Psoas muscle (tissue), 8 donors: ENCODE data around the gene COL20A1. TPM values are rescaled to one million over a fixed set of nuclear protein-coding genes. Genes with fewer than 3 reads are reported as not detected.

Experiments used
- ATAC-seq, 4 donors: fragments of 200-7000 bp; cut with Tn5 transposase; one replicate each; pipeline ENCODE4 v1.9.1; 2020; ENCODE audit warnings: moderate library complexity in 3 of 4, mild to moderate bottlenecking in 2 of 4
- DNase-seq, 2 donors: peaks; one replicate each; pipeline ENCODE4 v3.0.0-alpha.2; 2020
- H3K27ac ChIP-seq: fragments of 200-600 bp; one replicate; pipeline ENCODE4 v1.8.0; 2022
- H3K27me3 ChIP-seq, 3 donors: fragments of 200-600 bp in 1 of 3; one replicate each; pipeline versions ENCODE4 v1.6.1 to v1.8.0; 2013 to 2022; ENCODE audit warnings: low read length in 2 of 3, mild to moderate bottlenecking in 2 of 3, moderate library complexity in 1 of 3; ENCODE audit not compliant: insufficient read depth in 3 of 3
- H3K36me3 ChIP-seq, 2 donors: fragments of 200-600 bp in 1 of 2; one replicate each; pipeline versions ENCODE4 v1.6.1 to v1.8.0; 2013 to 2022; ENCODE audit warnings: low read depth in 1 of 2, mild to moderate bottlenecking in 1 of 2, moderate library complexity in 1 of 2; ENCODE audit not compliant: insufficient read depth in 1 of 2
- H3K4me1 ChIP-seq: fragments of 200-600 bp; one replicate; pipeline ENCODE4 v1.8.0; 2022
- H3K4me3 ChIP-seq: fragments of 200-600 bp; one replicate; pipeline ENCODE4 v1.8.0; 2022; ENCODE audit warnings: mild to moderate bottlenecking
- H3K9me3 ChIP-seq: fragments of 200-600 bp; one replicate; pipeline ENCODE4 v1.8.0; 2022
- WGBS, 3 donors: extraction: QIAGEN DNeasy Blood & Tissue Kit; methylation state at CpG; one replicate each; pipeline versions ENCODE4 v1.1.6 to v1.1.7; 2013; 5-methylcytosine and 5-hydroxymethylcytosine counted together
- intact Hi-C, 2 donors: fragments of 100-400 bp; cut with DNase I; formaldehyde crosslinking; loops; one replicate each; pipeline versions ENCODE4 v1.11.0 to v1.14.2; 2022
- polyA plus RNA-seq, 3 donors: library from polyadenylated mRNA; stranded (reverse); fragments of 200-250 nt; gene quantifications; one replicate each; pipeline ENCODE4 v1.2.3, GENCODE V29; 2013
- total RNA-seq, 4 donors: library from RNA; stranded (reverse); fragmentation: NEBNext Ultra II Directional in 2 of 4; extraction: Animal tissue kit (Norgen Biotek cat#: 25700) in 2 of 4; gene quantifications; one replicate each; pipeline versions ENCODE4 v1.2.1 to v1.2.4, GENCODE V29; 2021 to 2023
- TF ChIP-seq, protein P1 (sequence below): fragments of 200-600 bp; IDR thresholded peaks from one replicate; pipeline ENCODE4 v1.8.0; 2022; ENCODE audit warnings: antibody characterized with exemption
- donor health status: healthy with polysubstance abuse.
- donor health status: DM: no; HTN: no; CAD: no; lungs with moderate emphysema.
- donor health status: Bipolar disorder and iron deficiency.
- donor health status: healthy.
- donor health status: DM: yes; HTN: yes; CAD: no.
- donor health status: DM: no; HTN: no; CAD: no.
- donor health status: DM: no; HTN: no; CAD: no.
- donor health status: DM: yes; HTN: yes; CAD: no.

COL20A1 gene
- total and polyA plus RNA-seq, 7 donors, result 0.08 to 0.09 TPM; not detected in 5

DNA sequence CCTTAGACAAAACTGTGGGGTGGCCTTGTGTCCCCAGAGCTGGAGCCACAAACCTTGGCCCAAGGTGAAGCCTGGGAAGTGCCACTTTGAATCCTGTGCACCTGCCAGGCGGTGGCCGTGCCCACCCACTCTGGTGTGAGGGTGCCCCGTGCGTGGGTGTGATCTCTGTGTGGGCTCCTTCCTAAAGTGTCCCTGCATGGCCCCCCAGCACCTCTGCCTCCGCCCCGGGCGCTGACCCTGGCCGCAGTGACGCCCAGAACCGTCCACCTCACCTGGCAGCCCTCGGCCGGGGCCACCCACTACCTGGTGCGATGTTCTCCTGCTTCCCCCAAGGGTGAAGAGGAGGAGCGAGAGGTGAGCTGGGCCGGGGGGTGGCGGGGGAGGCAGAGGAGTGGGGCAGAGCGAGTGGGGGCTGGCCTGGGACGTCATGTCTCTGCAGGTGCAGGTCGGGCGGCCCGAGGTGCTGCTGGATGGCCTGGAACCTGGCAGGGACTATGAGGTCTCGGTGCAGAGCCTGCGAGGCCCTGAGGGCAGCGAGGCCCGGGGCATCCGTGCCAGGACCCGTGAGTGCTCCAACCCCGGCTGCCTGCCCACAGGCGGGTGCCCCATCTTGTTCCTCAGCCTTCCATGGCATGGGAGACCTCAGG lies 18.3 kb downstream of the COL20A1 start:
- DNase-seq (peak in 1 of 2 donors; percentile 8), ATAC-seq (no peak)
- TF ChIP-seq, protein P1, sequence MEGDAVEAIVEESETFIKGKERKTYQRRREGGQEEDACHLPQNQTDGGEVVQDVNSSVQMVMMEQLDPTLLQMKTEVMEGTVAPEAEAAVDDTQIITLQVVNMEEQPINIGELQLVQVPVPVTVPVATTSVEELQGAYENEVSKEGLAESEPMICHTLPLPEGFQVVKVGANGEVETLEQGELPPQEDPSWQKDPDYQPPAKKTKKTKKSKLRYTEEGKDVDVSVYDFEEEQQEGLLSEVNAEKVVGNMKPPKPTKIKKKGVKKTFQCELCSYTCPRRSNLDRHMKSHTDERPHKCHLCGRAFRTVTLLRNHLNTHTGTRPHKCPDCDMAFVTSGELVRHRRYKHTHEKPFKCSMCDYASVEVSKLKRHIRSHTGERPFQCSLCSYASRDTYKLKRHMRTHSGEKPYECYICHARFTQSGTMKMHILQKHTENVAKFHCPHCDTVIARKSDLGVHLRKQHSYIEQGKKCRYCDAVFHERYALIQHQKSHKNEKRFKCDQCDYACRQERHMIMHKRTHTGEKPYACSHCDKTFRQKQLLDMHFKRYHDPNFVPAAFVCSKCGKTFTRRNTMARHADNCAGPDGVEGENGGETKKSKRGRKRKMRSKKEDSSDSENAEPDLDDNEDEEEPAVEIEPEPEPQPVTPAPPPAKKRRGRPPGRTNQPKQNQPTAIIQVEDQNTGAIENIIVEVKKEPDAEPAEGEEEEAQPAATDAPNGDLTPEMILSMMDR, result no peak
- Histone ChIP-seq H3K27me3 (peaks cover 0 to 57% (median 10%) of the 10 kb centered on the region in 3 donors), H3K4me3 (no peak overlapping the region), H3K36me3 (no peaks in the 10 kb centered on the region), H3K9me3 (no peaks in the 10 kb centered on the region), H3K4me1 (no peaks in the 10 kb centered on the region), H3K27ac (no peak overlapping the region)
- intact Hi-C loops, result no loop called here
- 89 to 93% (median 92%) methylated on average over 21 to 29 of the region's 29 CpGs for WGBS, 3 donors

- TF ChIP-seq, protein P1, result no peak
- Histone ChIP-seq H3K4me1 (no peaks in the 10 kb centered on the region), H3K4me3 (no peak overlapping the region), H3K36me3 (no peaks in the 10 kb centered on the region), H3K27me3 (peaks cover 0 to 54% (median 10%) of the 10 kb centered on the region in 3 donors), H3K27ac (no peak overlapping the region), H3K9me3 (no peaks in the 10 kb centered on the region)
- DNase-seq, result peak in 1 of 2 donors; percentile 39
- WGBS, 3 donors, result 67 to 84% (median 76%) methylated on average over 15 to 18 of the region's 18 CpGs
- no peak for ATAC-seq
- intact Hi-C loops, result no loop called here
Observed at GRCh38 chr20:63311833-63312243, 18.9 kb downstream of the COL20A1 start.

DNA sequence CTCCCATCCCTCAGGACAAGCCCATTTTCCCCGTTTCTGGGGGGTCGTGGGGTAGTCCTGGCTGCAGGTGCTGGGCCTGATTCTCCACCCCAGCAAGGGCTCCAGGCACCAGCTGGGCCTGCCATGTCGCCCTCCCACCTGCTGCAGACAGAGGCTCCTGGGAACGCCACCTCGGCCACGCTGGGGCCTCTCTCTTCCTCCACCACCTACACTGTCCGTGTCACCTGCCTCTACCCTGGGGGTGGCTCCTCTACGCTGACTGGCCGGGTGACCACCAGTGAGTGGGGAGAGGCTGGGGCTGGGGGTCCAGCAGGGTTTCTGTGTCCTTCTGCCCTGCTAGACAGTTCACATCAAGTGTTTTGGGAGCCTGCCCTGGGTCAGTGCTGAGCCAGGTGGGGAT lies 19.3 kb downstream of the COL20A1 start:
- Histone ChIP-seq H3K4me1 (no peaks in the 10 kb centered on the region), H3K27me3 (peaks cover 0 to 50% (median 10%) of the 10 kb centered on the region in 3 donors)
- 34 to 45% (median 40%) methylated on average over 7 to 9 of the region's 9 CpGs for WGBS, 3 donors

DNA sequence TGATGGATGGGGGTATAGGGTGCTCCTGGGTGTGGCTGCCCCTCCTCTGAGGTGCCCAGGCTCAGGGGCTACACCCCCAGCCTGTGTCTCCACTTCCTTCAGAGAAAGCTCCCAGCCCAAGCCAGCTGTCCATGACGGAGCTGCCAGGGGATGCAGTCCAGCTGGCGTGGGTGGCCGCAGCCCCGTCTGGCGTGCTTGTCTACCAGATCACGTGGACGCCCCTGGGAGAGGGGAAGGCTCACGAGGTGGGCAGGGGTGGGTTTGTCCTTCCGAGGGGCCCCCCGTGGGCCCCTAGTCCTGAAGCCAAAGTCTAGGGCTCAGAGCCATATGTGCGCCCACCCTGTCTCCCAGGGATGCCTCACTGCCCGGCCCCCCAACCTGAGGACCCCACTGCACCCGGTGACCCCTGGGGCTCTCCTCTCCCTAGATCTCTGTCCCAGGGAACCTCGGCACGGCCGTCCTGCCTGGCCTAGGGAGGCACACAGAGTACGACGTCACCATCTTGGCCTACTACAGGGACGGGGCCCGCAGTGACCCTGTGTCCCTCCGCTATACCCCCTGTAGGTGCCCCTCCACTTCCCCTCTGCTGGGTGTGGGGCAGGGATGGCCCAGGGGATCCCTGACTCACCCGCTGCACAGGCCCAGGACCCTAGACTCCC lies 19.8 kb downstream of the COL20A1 start:
- Histone ChIP-seq H3K27ac (no peak overlapping the region), H3K4me1 (no peaks in the 10 kb centered on the region), H3K27me3 (peaks cover 0 to 45% (median 10%) of the 10 kb centered on the region in 3 donors), H3K4me3 (no peak overlapping the region), H3K9me3 (no peaks in the 10 kb centered on the region), H3K36me3 (no peaks in the 10 kb centered on the region)
- TF ChIP-seq, protein P1, result no peak
- WGBS, 3 donors, result 37 to 53% (median 46%) methylated on average over 15 to 22 of the region's 22 CpGs
- intact Hi-C loops, result no loop called here
- no peak for ATAC-seq
- peak; percentile 11 to 57 for DNase-seq

More for the DNA sequence above, 19.3 kb downstream of the COL20A1 start:
- H3K9me3 ChIP-seq, result no peaks in the 10 kb centered on the region
- H3K27ac ChIP-seq, result no peak overlapping the region
- DNase-seq (peak; percentile 4 to 28), ATAC-seq (no peak)
- H3K36me3 ChIP-seq, result no peaks in the 10 kb centered on the region
- intact Hi-C loops, result no loop called here
- no peak overlapping the region for H3K4me3 ChIP-seq
- TF ChIP-seq, protein P1, result no peak
